Measurements from ENCODE around the gene STAG3.
"Not testable (repeated sequence)": the region's sequence is repeated elsewhere in the genome, so short reads cannot be mapped to it uniquely, and the experiment has no call there.

The STAG3 gene

GRCh38 chr7:100234660-100235317, 57.1 kb downstream of the STAG3 start:
- not testable (repeated sequence) for H3K27me3 ChIP-seq (ENCODE audit: control insufficient read depth, insufficient read depth, low read length); H3K4me3 ChIP-seq (ENCODE audit: low read depth, low read length); H3K27ac ChIP-seq (ENCODE audit: low read depth, low read length); H3K4me1 ChIP-seq (ENCODE audit: control insufficient read depth, insufficient read depth, low read length); H3K36me3 ChIP-seq (ENCODE audit: control insufficient read depth, insufficient read depth, low read length); H3K9me3 ChIP-seq (ENCODE audit: control insufficient read depth, insufficient read depth, low read length); H3K9ac ChIP-seq (ENCODE audit: low read depth, low read length)

- H3K36me3 ChIP-seq (ENCODE audit: control insufficient read depth, insufficient read depth, low read length); H3K4me3 ChIP-seq (ENCODE audit: low read depth, low read length); H3K9me3 ChIP-seq (ENCODE audit: control insufficient read depth, insufficient read depth, low read length); H3K9ac ChIP-seq (ENCODE audit: low read depth, low read length); H3K27me3 ChIP-seq (ENCODE audit: control insufficient read depth, insufficient read depth, low read length); H3K27ac ChIP-seq (ENCODE audit: low read depth, low read length); H3K4me1 ChIP-seq (ENCODE audit: control insufficient read depth, insufficient read depth, low read length): not testable (repeated sequence)
These were observed 62.3 kb downstream of the STAG3 start for GRCh38 chr7:100239975-100240374.

DNA sequence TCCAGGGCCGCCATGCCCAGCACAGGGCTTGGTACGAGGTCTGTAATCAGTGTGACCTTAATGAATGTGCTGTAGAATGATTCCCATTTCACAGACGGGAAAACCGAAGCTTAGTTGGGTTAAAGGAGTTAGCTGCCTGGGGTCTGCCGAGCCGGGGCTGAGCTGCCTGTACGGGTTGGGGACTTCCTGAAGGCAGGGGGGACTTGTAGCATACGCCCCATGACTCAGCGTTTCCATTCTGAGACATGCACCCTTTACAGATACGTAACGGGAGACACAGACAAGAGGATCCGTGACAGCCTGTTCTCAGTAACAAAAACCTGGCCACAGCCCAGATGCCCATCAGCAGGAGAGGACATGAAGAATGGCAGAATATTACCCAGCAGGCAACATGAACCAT, 65.7 kb downstream of the STAG3 start:
- H3K4me3 ChIP-seq (ENCODE audit: low read depth, low read length); H3K9me3 ChIP-seq (ENCODE audit: control insufficient read depth, insufficient read depth, low read length); H3K27me3 ChIP-seq (ENCODE audit: control insufficient read depth, insufficient read depth, low read length); H3K27ac ChIP-seq (ENCODE audit: low read depth, low read length); H3K9ac ChIP-seq (ENCODE audit: low read depth, low read length); H3K36me3 ChIP-seq (ENCODE audit: control insufficient read depth, insufficient read depth, low read length): not testable (repeated sequence)
- peaks cover 11% of the 10 kb centered on the region; the same call in 1 of the 2 replicates for H3K4me1 ChIP-seq (ENCODE audit: control insufficient read depth, insufficient read depth, low read length)

- not testable (repeated sequence) for H3K4me3 ChIP-seq (ENCODE audit: low read depth, low read length); H3K9ac ChIP-seq (ENCODE audit: low read depth, low read length); H3K27me3 ChIP-seq (ENCODE audit: control insufficient read depth, insufficient read depth, low read length); H3K36me3 ChIP-seq (ENCODE audit: control insufficient read depth, insufficient read depth, low read length); H3K27ac ChIP-seq (ENCODE audit: low read depth, low read length); H3K9me3 ChIP-seq (ENCODE audit: control insufficient read depth, insufficient read depth, low read length)
- H3K4me1 ChIP-seq (ENCODE audit: control insufficient read depth, insufficient read depth, low read length), result peaks cover 15% of the 10 kb centered on the region; the same call in 1 of the 2 replicates
These were observed 67.4 kb downstream of the STAG3 start for GRCh38 chr7:100244988-100245605.

DNA sequence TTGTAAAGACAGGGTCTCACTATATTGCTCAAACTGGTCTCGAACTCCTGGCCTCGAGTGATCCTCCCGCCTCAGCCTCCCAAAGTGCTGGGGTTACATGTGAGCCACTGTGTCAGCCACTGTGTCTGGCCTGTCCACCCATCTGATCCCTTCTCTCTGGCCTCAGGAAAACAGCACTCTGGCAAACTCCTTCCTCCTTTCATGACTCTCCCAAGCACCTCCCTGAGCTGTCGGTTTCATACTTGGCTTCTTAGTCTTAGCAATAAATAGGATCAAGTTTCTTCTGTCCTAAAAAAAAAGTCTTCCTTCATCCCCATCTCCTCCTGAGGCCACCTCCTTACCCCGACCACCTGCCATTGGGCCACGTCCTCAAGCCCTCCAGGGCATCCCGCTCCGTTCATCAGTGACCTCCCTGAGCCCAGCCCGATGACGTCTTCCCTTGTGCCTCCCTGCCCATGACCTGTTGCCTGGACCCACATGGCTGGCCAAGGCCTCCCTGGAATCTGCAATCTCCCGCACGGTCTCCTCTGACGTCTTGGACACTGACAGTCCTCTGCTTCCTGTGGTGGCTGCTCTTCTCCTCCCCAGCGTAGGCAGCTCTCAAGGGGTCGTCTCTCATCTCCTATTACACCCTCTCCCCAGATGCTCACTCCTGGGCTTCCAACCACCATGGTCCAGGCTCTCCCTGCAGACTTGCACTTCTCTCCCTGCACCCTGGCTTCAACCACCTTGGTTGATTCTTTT, 68.6 kb downstream of the STAG3 start:
- H3K36me3 ChIP-seq (ENCODE audit: control insufficient read depth, insufficient read depth, low read length); H3K4me3 ChIP-seq (ENCODE audit: low read depth, low read length); H3K27ac ChIP-seq (ENCODE audit: low read depth, low read length); H3K9ac ChIP-seq (ENCODE audit: low read depth, low read length); H3K9me3 ChIP-seq (ENCODE audit: control insufficient read depth, insufficient read depth, low read length); H3K27me3 ChIP-seq (ENCODE audit: control insufficient read depth, insufficient read depth, low read length): not testable (repeated sequence)
- H3K4me1 ChIP-seq (ENCODE audit: control insufficient read depth, insufficient read depth, low read length), result peaks cover 15% of the 10 kb centered on the region; the same call in 1 of the 2 replicates

- H3K4me3 ChIP-seq (ENCODE audit: low read depth, low read length); H3K36me3 ChIP-seq (ENCODE audit: control insufficient read depth, insufficient read depth, low read length); H3K27me3 ChIP-seq (ENCODE audit: control insufficient read depth, insufficient read depth, low read length); H3K9me3 ChIP-seq (ENCODE audit: control insufficient read depth, insufficient read depth, low read length): not testable (repeated sequence)
- peak overlapping the region; percentile 55; the same call in 1 of the 2 replicates for H3K9ac ChIP-seq (ENCODE audit: low read depth, low read length)
- peak overlapping the region; percentile 92 for H3K27ac ChIP-seq (ENCODE audit: low read depth, low read length)
- peaks cover 15% of the 10 kb centered on the region; the same call in 1 of the 2 replicates for H3K4me1 ChIP-seq (ENCODE audit: control insufficient read depth, insufficient read depth, low read length)
These were observed 69.1 kb downstream of the STAG3 start for GRCh38 chr7:100246865-100247137.

DNA sequence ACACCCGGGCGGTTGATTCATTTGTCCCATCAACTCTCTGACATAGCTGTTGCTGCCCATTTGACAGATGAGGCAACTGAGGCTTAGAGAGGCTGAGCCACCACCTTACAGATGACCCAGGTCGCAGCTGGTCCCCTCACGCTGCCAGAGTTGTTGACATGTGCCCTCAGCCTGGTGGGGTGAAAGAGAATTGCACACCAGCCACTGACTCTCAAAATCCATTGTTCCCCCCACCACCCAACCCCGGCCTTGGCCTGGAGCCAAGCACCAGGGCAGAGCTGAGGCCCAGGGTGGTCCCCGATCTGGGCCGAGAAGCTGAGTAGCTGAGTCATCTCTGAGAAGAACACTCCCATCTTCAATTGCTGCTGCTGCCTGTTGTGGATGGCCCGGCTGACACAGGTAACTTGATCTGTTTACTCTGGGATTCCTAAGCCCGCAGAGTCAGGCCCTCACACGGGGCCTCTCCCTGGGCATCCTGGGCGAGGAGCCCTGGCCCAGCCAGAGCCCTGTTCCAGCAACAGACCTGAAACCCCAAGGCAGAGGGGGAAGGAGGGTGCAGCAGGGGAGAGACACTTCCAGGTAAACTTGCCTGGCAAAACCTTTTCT, 69.5 kb downstream of the STAG3 start:
- peak overlapping the region; percentile 55 for H3K9ac ChIP-seq (ENCODE audit: low read depth, low read length)

GRCh38 chr7:100248483-100248882, 70.8 kb downstream of the STAG3 start:
- H3K4me1 ChIP-seq (ENCODE audit: control insufficient read depth, insufficient read depth, low read length), result peaks cover 15% of the 10 kb centered on the region; the same call in 1 of the 2 replicates
- no peak overlapping the region for H3K9ac ChIP-seq (ENCODE audit: low read depth, low read length)
- H3K9me3 ChIP-seq (ENCODE audit: control insufficient read depth, insufficient read depth, low read length), result no peaks in the 10 kb centered on the region
- no peaks in the 10 kb centered on the region for H3K27me3 ChIP-seq (ENCODE audit: control insufficient read depth, insufficient read depth, low read length)
- no peaks in the 10 kb centered on the region for H3K36me3 ChIP-seq (ENCODE audit: control insufficient read depth, insufficient read depth, low read length)
- no peak overlapping the region for H3K4me3 ChIP-seq (ENCODE audit: low read depth, low read length)
- peak overlapping the region; percentile 92 for H3K27ac ChIP-seq (ENCODE audit: low read depth, low read length)

More for the DNA sequence above, 69.5 kb downstream of the STAG3 start:
- no peaks in the 10 kb centered on the region for H3K27me3 ChIP-seq (ENCODE audit: control insufficient read depth, insufficient read depth, low read length)
- peaks cover 15% of the 10 kb centered on the region; the same call in 1 of the 2 replicates for H3K4me1 ChIP-seq (ENCODE audit: control insufficient read depth, insufficient read depth, low read length)
- H3K27ac ChIP-seq (ENCODE audit: low read depth, low read length), result peak overlapping the region; percentile 92
- no peaks in the 10 kb centered on the region for H3K36me3 ChIP-seq (ENCODE audit: control insufficient read depth, insufficient read depth, low read length)
- H3K9me3 ChIP-seq (ENCODE audit: control insufficient read depth, insufficient read depth, low read length), result no peaks in the 10 kb centered on the region
- no peak overlapping the region for H3K4me3 ChIP-seq (ENCODE audit: low read depth, low read length)

- no peaks in the 10 kb centered on the region for H3K36me3 ChIP-seq (ENCODE audit: control insufficient read depth, insufficient read depth, low read length)
- no peak overlapping the region for H3K27ac ChIP-seq (ENCODE audit: low read depth, low read length)
- no peaks in the 10 kb centered on the region for H3K9me3 ChIP-seq (ENCODE audit: control insufficient read depth, insufficient read depth, low read length)
- no peaks in the 10 kb centered on the region for H3K27me3 ChIP-seq (ENCODE audit: control insufficient read depth, insufficient read depth, low read length)
- no peaks in the 10 kb centered on the region for H3K4me1 ChIP-seq (ENCODE audit: control insufficient read depth, insufficient read depth, low read length)
- no peak overlapping the region for H3K4me3 ChIP-seq (ENCODE audit: low read depth, low read length)
- no peak overlapping the region for H3K9ac ChIP-seq (ENCODE audit: low read depth, low read length)
These were observed 79.3 kb downstream of the STAG3 start for GRCh38 chr7:100257017-100257416.

DNA sequence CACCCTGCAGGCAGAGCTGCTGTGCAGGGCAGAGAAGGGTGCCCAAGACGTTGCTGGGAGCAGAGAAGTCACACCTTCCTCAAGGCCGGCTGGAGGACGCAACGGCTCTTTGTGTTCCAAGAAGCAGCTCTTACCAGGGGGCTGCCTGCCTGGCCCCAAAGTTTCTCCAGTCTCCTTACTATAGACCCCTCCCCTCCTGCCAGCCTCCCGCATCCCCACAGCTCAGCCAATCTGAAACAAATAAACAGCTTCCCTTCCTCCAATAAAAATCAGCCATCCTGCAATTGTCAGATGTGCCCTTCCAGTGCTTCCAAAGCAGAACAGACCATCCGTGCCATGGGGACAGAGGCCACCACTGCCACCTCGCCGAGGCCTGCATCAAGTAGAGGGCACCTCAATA, 82.3 kb downstream of the STAG3 start:
- not testable (repeated sequence) for H3K36me3 ChIP-seq (ENCODE audit: control insufficient read depth, insufficient read depth, low read length); H3K9ac ChIP-seq (ENCODE audit: low read depth, low read length); H3K9me3 ChIP-seq (ENCODE audit: control insufficient read depth, insufficient read depth, low read length); H3K27ac ChIP-seq (ENCODE audit: low read depth, low read length); H3K27me3 ChIP-seq (ENCODE audit: control insufficient read depth, insufficient read depth, low read length); H3K4me1 ChIP-seq (ENCODE audit: control insufficient read depth, insufficient read depth, low read length); H3K4me3 ChIP-seq (ENCODE audit: low read depth, low read length)

DNA sequence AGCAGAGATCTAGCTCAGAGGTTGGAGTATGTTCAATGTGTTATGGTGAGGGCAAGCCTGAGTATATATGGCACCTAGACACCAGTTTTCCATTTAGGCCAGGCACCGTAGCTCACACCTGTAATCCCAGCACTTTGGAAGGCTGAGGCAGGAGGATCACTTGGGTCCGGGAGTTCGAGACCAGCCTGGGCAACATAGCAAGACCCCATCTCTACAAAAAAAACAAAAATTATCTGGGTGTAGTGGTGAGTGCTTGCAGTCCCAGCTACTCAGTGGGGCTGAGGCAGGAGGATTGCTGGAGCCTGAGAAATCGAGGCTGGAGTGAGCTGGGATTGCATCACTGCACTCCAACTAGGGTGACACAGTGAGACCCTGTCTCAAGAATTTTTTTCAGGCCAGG, 85.2 kb downstream of the STAG3 start:
- not testable (repeated sequence) for H3K36me3 ChIP-seq (ENCODE audit: control insufficient read depth, insufficient read depth, low read length); H3K27me3 ChIP-seq (ENCODE audit: control insufficient read depth, insufficient read depth, low read length); H3K9ac ChIP-seq (ENCODE audit: low read depth, low read length); H3K4me3 ChIP-seq (ENCODE audit: low read depth, low read length); H3K9me3 ChIP-seq (ENCODE audit: control insufficient read depth, insufficient read depth, low read length); H3K4me1 ChIP-seq (ENCODE audit: control insufficient read depth, insufficient read depth, low read length); H3K27ac ChIP-seq (ENCODE audit: low read depth, low read length)
